ENCODE data around the gene SERPINI1. TPM values are rescaled to one million over a fixed set of nuclear protein-coding genes. Genes with fewer than 3 reads are reported as not detected.

The SERPINI1 gene
- total RNA-seq, 1 donor from 2014 or later = 1.9 TPM

DNA sequence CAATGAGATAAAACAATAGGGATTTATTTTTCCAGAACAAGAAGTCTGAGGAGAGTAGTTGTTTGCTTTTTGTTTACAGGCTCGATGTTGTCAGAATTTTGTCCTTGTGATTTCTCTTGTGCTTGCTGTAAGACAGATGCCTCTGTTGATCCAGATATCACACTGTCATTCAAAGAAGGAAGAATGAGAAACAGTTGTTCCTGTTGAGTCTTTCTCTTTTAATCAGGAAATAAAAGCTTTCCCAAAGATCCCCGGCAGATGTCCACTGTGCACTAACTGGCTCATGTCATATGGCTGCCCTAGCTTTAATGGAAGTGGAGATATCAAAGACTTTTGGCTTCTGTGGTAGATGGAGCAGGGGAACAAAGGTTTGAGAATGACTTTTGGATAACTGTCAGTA is 6.8 kb downstream of the SERPINI1 start:
- Histone ChIP-seq H3K36me3 (ENCODE audit: control insufficient read depth, insufficient read depth, low read length) (no peaks in the 10 kb centered on the region), H3K4me3 (ENCODE audit: low read depth, low read length) (no peak overlapping the region), H3K27me3 (ENCODE audit: control insufficient read depth, insufficient read depth, low read length) (no peaks in the 10 kb centered on the region)
- no peak for DNase-seq (ENCODE audit: low read depth)
- TF ChIP-seq, protein P1, sequence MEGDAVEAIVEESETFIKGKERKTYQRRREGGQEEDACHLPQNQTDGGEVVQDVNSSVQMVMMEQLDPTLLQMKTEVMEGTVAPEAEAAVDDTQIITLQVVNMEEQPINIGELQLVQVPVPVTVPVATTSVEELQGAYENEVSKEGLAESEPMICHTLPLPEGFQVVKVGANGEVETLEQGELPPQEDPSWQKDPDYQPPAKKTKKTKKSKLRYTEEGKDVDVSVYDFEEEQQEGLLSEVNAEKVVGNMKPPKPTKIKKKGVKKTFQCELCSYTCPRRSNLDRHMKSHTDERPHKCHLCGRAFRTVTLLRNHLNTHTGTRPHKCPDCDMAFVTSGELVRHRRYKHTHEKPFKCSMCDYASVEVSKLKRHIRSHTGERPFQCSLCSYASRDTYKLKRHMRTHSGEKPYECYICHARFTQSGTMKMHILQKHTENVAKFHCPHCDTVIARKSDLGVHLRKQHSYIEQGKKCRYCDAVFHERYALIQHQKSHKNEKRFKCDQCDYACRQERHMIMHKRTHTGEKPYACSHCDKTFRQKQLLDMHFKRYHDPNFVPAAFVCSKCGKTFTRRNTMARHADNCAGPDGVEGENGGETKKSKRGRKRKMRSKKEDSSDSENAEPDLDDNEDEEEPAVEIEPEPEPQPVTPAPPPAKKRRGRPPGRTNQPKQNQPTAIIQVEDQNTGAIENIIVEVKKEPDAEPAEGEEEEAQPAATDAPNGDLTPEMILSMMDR (IDR thresholded peaks at IDR 0.05; ENCODE audit: insufficient read depth, low read length, poor library complexity, severe bottlenecking) = no peak

DNA sequence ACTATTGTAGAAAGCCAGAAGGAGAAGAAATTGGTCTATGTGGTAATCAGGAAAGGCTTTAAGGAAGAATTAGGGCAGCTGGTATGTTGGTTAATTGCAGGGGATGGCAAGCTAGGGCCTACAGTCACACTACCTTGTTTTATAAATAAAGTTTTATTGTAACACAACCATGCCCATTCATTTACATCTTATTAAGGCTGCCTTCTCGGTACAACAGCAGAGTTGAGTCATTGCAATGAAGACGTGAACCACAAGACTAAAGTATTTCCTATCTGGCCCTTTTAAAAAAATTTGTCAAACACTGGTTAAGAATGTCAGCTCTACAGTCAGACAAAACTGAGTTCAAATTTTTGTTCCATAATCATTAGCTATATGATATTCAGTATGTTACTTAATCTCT is 8.3 kb downstream of the SERPINI1 start:
- Histone ChIP-seq H3K36me3 (ENCODE audit: control insufficient read depth, insufficient read depth, low read length) (no peaks in the 10 kb centered on the region), H3K4me3 (ENCODE audit: low read depth, low read length) (no peak overlapping the region), H3K27me3 (ENCODE audit: control insufficient read depth, insufficient read depth, low read length) (no peaks in the 10 kb centered on the region)
- DNase-seq (ENCODE audit: low read depth) = no peak
- TF ChIP-seq, protein P1 (IDR thresholded peaks at IDR 0.05; ENCODE audit: insufficient read depth, low read length, poor library complexity, severe bottlenecking) = no peak

DNA sequence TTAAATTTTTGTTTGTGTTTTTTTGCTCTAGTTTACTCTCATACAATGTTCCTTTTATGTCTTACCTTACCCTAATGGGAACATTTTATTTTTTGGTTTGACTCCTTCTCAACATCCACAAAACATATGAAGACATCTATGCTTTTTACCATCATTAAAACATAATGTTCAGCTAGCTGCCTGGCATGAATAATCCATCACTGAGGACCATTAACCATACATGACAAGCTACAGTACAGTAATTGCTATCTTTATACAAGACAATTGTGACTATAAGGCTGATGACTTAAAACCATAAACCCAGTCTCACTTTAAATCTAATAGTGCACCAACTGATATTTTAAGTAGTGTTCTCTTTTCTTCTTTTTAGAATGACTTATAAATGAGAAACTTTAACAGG is 13.7 kb downstream of the SERPINI1 start:
- no peak for DNase-seq (ENCODE audit: low read depth)
- TF ChIP-seq, protein P1 (IDR thresholded peaks at IDR 0.05; ENCODE audit: insufficient read depth, low read length, poor library complexity, severe bottlenecking) = no peak
- Histone ChIP-seq H3K36me3 (ENCODE audit: control insufficient read depth, insufficient read depth, low read length) (no peaks in the 10 kb centered on the region), H3K4me3 (ENCODE audit: low read depth, low read length) (no peak overlapping the region), H3K27me3 (ENCODE audit: control insufficient read depth, insufficient read depth, low read length) (no peaks in the 10 kb centered on the region)

DNA sequence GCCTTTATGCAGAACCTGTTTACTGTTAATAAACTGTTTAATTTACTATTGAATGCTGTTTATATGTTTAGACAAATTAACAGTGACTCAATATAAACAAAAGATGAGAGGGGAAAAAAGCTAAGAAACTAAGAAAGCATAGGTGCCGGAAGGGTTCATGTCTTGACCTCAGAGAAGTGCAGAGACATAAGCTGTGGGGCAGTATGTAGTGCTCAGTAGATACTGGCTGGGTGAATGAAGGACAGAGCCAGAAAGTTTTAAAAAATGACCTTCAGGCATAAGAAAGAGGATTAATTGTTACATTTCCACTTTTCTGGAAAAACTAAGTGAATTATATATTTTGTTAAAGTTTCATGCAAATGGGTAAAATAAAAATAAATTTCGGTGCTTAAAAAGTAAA is 14.2 kb downstream of the SERPINI1 start:
- no peak for DNase-seq (ENCODE audit: low read depth)
- no peaks in the 10 kb centered on the region for H3K36me3 ChIP-seq (ENCODE audit: control insufficient read depth, insufficient read depth, low read length)
- no peaks in the 10 kb centered on the region for H3K27me3 ChIP-seq (ENCODE audit: control insufficient read depth, insufficient read depth, low read length)
- TF ChIP-seq, protein P1 (IDR thresholded peaks at IDR 0.05; ENCODE audit: insufficient read depth, low read length, poor library complexity, severe bottlenecking) = no peak
- no peak overlapping the region for H3K4me3 ChIP-seq (ENCODE audit: low read depth, low read length)

DNA sequence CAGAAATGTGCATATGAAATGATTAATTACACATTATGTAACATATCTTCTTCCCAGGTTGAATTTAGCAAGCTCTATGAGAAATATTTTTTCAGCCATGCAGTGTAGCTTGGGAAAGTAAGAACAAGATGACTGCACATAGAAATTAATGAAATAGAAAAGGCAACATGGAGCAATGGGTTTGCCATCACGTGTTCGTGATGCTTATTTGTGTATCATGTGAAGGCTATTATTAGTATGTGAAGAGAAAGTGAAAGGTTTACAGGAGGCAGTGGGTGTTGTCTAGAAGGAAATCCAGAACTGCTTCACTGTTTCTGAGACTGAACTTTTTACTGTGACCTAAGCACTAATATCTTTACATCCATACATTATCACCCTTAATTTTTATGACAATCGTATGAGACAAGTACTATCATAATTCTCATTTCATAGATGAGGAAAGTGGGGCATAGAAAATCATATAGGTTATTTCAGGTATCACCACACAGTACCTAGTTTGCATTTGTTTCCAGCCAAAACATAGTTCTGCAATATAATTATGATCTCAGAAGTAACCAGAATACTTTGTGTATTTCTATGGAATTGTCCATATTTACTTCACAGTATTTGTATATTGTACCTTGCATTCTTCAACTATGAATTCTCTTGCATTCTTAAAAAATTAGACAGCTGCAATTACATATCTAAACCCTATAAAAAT is 14.9 kb downstream of the SERPINI1 start:
- Histone ChIP-seq H3K27me3 (ENCODE audit: control insufficient read depth, insufficient read depth, low read length) (no peaks in the 10 kb centered on the region), H3K4me3 (ENCODE audit: low read depth, low read length) (no peak overlapping the region), H3K36me3 (ENCODE audit: control insufficient read depth, insufficient read depth, low read length) (no peaks in the 10 kb centered on the region)
- DNase-seq (ENCODE audit: low read depth) = no peak
- TF ChIP-seq, protein P1 (IDR thresholded peaks at IDR 0.05; ENCODE audit: insufficient read depth, low read length, poor library complexity, severe bottlenecking) = no peak

DNA sequence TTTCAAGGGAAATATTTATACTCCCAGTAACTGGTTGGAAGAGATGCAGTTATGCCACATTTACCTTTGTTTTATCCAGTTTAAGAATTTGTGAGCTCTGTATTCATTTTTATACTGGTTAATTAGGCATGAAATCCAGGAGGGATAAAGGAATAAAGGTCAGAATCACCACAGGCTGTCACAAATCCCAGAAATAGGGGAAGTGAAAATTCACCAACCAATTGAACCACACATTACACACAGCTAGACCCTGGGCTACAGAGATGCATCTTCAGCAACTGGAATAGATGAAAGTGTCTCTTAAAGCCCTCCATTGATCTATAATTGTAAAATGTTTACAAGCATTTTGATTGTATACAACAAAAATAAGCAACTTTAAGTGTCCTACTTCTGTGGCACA is 18.5 kb downstream of the SERPINI1 start:
- Histone ChIP-seq H3K27me3 (ENCODE audit: control insufficient read depth, insufficient read depth, low read length) (no peaks in the 10 kb centered on the region), H3K36me3 (ENCODE audit: control insufficient read depth, insufficient read depth, low read length) (no peaks in the 10 kb centered on the region), H3K4me3 (ENCODE audit: low read depth, low read length) (no peak overlapping the region)
- DNase-seq (ENCODE audit: low read depth) = no peak
- TF ChIP-seq, protein P1 (IDR thresholded peaks at IDR 0.05; ENCODE audit: insufficient read depth, low read length, poor library complexity, severe bottlenecking) = no peak

All from kidney epithelial cell (primary cell).